ENCODE data around the gene ZNF280A.

The ZNF280A gene

GRCh38 chr22:22550789-22551434 lies 30.8 kb upstream of the ZNF280A start:
- no peak for TF ChIP-seq CTCF (IDR thresholded peaks at IDR 0.05)
- no peak for TF ChIP-seq ZFX (IDR thresholded peaks at IDR 0.05; ENCODE audit: borderline replicate concordance)
- no peak overlapping the region for H3K27ac ChIP-seq

GRCh38 chr22:22548910-22549309 lies 28.8 kb upstream of the ZNF280A start:
- TF ChIP-seq CTCF (IDR thresholded peaks at IDR 0.05), result no peak
- TF ChIP-seq ZFX (IDR thresholded peaks at IDR 0.05; ENCODE audit: borderline replicate concordance), result no peak
- H3K27ac ChIP-seq, result no peak overlapping the region

GRCh38 chr22:22548317-22548716 lies 28.2 kb upstream of the ZNF280A start:
- H3K27ac ChIP-seq, result no peak overlapping the region
- TF ChIP-seq CTCF (IDR thresholded peaks at IDR 0.05) (no peak), ZFX (IDR thresholded peaks at IDR 0.05; ENCODE audit: borderline replicate concordance) (no peak)

GRCh38 chr22:22547692-22548300 lies 27.7 kb upstream of the ZNF280A start:
- TF ChIP-seq CTCF (IDR thresholded peaks at IDR 0.05), result no peak
- no peak for TF ChIP-seq ZFX (IDR thresholded peaks at IDR 0.05; ENCODE audit: borderline replicate concordance)

GRCh38 chr22:22547226-22547625 lies 27.2 kb upstream of the ZNF280A start:
- TF ChIP-seq CTCF (IDR thresholded peaks at IDR 0.05), result no peak
- no peak for TF ChIP-seq ZFX (IDR thresholded peaks at IDR 0.05; ENCODE audit: borderline replicate concordance)
- no peak overlapping the region for H3K27ac ChIP-seq

More at GRCh38 chr22:22547692-22548300, 27.7 kb upstream of the ZNF280A start:
- no peak overlapping the region for H3K27ac ChIP-seq

GRCh38 chr22:22546490-22546889 lies 26.4 kb upstream of the ZNF280A start:
- TF ChIP-seq ZFX (IDR thresholded peaks at IDR 0.05; ENCODE audit: borderline replicate concordance) (no peak), CTCF (IDR thresholded peaks at IDR 0.05) (no peak)
- H3K27ac ChIP-seq, result no peak overlapping the region

GRCh38 chr22:22545084-22545483 lies 25.0 kb upstream of the ZNF280A start:
- H3K27ac ChIP-seq, result no peak overlapping the region
- TF ChIP-seq CTCF (IDR thresholded peaks at IDR 0.05), result no peak
- TF ChIP-seq ZFX (IDR thresholded peaks at IDR 0.05; ENCODE audit: borderline replicate concordance), result no peak
